OCI-LY3 (cell line): ENCODE data around the gene CENPT.

Experiments
- EZH2phosphoT487 ChIP-seq: fragments of 200-600 bp; shearing (Covaris generic); IDR thresholded peaks from 2 replicates; pipeline ENCODE4 v1.6.1; 2018; ENCODE audit warnings: antibody characterized with exemption, mixed run types, low read depth
- TF ChIP-seq, protein P1 (sequence below): fragments of 200-600, 300-600 bp; sonication (generic); IDR thresholded peaks from 2 replicates; pipeline ENCODE4 v1.5.1; 2014; ENCODE audit warnings: antibody characterized with exemption, low read length, low read depth

DNA sequence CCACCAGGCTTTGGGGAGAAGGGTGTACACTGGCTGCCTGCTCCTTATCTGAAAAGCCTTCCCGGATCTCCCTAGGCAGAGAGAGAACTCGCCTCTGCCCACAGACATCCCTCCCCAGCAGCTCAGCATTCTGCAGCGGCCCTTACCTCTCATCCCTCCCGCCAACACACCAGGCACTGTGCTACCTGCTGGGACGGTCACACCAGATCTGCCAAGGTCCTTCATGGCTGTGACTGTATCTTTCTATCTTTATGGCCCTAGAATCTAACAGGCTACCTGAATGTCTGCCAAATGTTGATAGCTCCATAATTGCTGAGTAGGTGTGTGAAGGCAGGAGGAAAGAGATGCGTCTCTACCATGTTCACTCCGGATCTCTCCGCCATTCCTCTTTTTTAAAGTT is 32.9 kb downstream of the CENPT start:
- TF ChIP-seq, protein P1, sequence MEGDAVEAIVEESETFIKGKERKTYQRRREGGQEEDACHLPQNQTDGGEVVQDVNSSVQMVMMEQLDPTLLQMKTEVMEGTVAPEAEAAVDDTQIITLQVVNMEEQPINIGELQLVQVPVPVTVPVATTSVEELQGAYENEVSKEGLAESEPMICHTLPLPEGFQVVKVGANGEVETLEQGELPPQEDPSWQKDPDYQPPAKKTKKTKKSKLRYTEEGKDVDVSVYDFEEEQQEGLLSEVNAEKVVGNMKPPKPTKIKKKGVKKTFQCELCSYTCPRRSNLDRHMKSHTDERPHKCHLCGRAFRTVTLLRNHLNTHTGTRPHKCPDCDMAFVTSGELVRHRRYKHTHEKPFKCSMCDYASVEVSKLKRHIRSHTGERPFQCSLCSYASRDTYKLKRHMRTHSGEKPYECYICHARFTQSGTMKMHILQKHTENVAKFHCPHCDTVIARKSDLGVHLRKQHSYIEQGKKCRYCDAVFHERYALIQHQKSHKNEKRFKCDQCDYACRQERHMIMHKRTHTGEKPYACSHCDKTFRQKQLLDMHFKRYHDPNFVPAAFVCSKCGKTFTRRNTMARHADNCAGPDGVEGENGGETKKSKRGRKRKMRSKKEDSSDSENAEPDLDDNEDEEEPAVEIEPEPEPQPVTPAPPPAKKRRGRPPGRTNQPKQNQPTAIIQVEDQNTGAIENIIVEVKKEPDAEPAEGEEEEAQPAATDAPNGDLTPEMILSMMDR, result no peak
- no peak for TF ChIP-seq EZH2phosphoT487
